GM04504 (cell line): ENCODE measurements around the gene DPP6.
"Not testable (repeated sequence)": the region's sequence is repeated elsewhere in the genome, so short reads cannot be mapped to it uniquely, and the experiment has no call there.

Source experiments
- DNase-seq: peaks from one replicate; pipeline ENCODE4 v3.0.0-alpha.2; 2012; ENCODE audit warnings: low read depth

Gene DPP6

GRCh38 chr7:154072395-154073181 is 20.4 kb downstream of the DPP6 start:
- not testable (repeated sequence) for DNase-seq

GRCh38 chr7:154078523-154078922 is 26.3 kb downstream of the DPP6 start:
- not testable (repeated sequence) for DNase-seq

GRCh38 chr7:154080249-154080648 is 28.1 kb downstream of the DPP6 start:
- not testable (repeated sequence) for DNase-seq

GRCh38 chr7:154087037-154087725 is 35.0 kb downstream of the DPP6 start:
- DNase-seq = not testable (repeated sequence)

- DNase-seq = not testable (repeated sequence)
Measured at GRCh38 chr7:154092093-154092492, 39.9 kb downstream of the DPP6 start.

- not testable (repeated sequence) for DNase-seq
Measured at GRCh38 chr7:154095201-154095600, 43.0 kb downstream of the DPP6 start.

- not testable (repeated sequence) for DNase-seq
Measured at GRCh38 chr7:154105063-154105462, 52.9 kb downstream of the DPP6 start.

GRCh38 chr7:154109615-154110014 is 57.4 kb downstream of the DPP6 start:
- not testable (repeated sequence) for DNase-seq

GRCh38 chr7:154113732-154114351 is 61.6 kb downstream of the DPP6 start:
- not testable (repeated sequence) for DNase-seq

GRCh38 chr7:154117411-154118390 is 65.5 kb downstream of the DPP6 start:
- DNase-seq = not testable (repeated sequence)

- DNase-seq = not testable (repeated sequence)
Measured at GRCh38 chr7:154120825-154121224, 68.6 kb downstream of the DPP6 start.

- DNase-seq = not testable (repeated sequence)
Measured at GRCh38 chr7:154122720-154123119, 70.5 kb downstream of the DPP6 start.

GRCh38 chr7:154123397-154123796 is 71.2 kb downstream of the DPP6 start:
- DNase-seq = not testable (repeated sequence)

GRCh38 chr7:154129142-154129541 is 76.9 kb downstream of the DPP6 start:
- DNase-seq = not testable (repeated sequence)

- not testable (repeated sequence) for DNase-seq
Measured at GRCh38 chr7:154132617-154133016, 80.4 kb downstream of the DPP6 start.

- not testable (repeated sequence) for DNase-seq
Measured at GRCh38 chr7:154133703-154134277, 81.6 kb downstream of the DPP6 start.

- DNase-seq = not testable (repeated sequence)
Measured at GRCh38 chr7:154134698-154135097, 82.5 kb downstream of the DPP6 start.

- not testable (repeated sequence) for DNase-seq
Measured at GRCh38 chr7:154135646-154136045, 83.4 kb downstream of the DPP6 start.

GRCh38 chr7:154145922-154146706 is 93.9 kb downstream of the DPP6 start:
- not testable (repeated sequence) for DNase-seq

- DNase-seq = not testable (repeated sequence)
Measured at GRCh38 chr7:154146707-154147038, 94.5 kb downstream of the DPP6 start.
